COLO829 (cell line): ENCODE results near the gene UPK3A.
"Not testable (repeated sequence)": the region's sequence is repeated elsewhere in the genome, so short reads cannot be mapped to it uniquely, and the experiment has no call there.

Experiments
- DNase-seq: peaks from one replicate; pipeline ENCODE4 v3.0.0; 2012; ENCODE audit warnings: low spot score

UPK3A gene

GRCh38 chr22:45257941-45258340, 26.8 kb upstream of the UPK3A start:
- not testable (repeated sequence) for DNase-seq

GRCh38 chr22:45259754-45260394, 24.9 kb upstream of the UPK3A start:
- no peak for DNase-seq

- not testable (repeated sequence) for DNase-seq
These were observed 24.4 kb upstream of the UPK3A start for GRCh38 chr22:45260395-45260759.

DNA sequence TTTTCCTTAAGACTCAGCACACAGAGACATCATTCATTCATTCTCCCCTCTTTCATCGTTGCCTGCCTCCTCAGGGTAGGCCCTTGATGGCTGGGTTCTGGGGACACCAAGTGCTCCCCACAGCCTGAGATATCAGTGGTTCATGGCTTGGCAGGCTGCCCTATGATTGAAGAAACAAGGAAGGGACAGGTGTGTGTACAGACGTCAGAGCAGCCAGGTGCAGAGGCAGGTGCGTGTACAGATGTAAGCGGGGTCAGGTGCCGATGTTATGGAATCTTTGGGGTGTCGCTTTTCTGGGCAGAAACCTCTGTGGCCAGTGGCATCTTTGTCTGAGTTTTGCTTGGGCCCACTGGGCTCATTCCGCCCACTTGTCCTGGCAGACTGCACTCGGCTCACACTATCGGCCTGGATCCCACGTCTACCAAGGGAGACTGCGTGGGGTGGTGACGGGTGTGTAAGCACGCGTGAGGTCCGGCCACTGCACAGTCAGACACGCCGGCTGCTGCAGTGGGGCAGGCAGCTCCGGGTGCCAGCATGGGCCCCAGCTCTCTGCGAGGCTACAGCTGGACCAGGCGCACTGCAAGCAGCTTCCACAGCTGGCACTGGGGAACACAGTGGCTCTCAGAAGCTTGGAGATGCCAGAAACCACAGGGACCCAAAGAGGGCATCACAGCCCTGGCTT, 23.2 kb upstream of the UPK3A start:
- no peak for DNase-seq

DNA sequence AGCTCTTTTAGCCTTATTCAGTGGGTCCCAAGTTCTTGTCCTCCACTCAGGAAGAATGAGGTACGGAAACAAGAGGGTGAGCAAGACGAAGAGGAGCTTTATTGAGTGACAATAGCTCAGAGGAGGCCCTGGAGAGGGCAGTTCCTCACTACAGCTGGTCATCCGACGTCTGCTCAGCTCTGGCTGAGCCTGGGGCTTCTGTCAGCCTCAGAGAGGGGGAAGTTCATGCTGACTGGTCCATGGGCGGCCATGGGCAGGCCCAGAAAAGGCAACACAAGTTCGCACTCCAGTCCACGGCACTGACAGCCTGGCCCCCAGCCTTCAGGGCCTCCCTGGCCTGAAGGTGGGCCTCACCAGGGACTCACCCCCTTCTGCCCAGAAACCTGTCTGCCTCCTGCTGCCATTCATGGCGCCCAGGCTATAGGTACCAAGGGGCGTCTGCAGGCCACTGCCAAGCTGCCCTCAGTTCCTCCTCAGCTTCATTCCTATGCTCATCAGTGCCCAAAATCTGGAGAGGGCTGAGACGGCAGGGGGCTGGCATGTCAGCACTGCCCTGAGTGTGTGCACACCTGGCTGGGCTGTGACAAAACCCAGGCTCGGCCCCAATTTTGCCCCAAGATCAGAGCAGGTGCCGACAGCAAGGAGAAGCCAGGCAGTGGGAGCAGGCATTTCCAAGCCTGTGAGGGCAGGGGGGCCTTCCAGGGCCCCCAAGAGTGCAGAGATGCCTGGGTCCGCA, 22.4 kb upstream of the UPK3A start:
- DNase-seq: no peak

- DNase-seq: no peak
These were observed 21.8 kb upstream of the UPK3A start for GRCh38 chr22:45262931-45263462.

- DNase-seq: peak; percentile 92
These were observed 21.1 kb upstream of the UPK3A start for GRCh38 chr22:45263463-45264269.

GRCh38 chr22:45265535-45265934, 19.2 kb upstream of the UPK3A start:
- no peak for DNase-seq

- DNase-seq: no peak
These were observed 16.4 kb upstream of the UPK3A start for GRCh38 chr22:45268167-45268957.

- DNase-seq: peak; percentile 70
These were observed 15.5 kb upstream of the UPK3A start for GRCh38 chr22:45268958-45269844.

DNA sequence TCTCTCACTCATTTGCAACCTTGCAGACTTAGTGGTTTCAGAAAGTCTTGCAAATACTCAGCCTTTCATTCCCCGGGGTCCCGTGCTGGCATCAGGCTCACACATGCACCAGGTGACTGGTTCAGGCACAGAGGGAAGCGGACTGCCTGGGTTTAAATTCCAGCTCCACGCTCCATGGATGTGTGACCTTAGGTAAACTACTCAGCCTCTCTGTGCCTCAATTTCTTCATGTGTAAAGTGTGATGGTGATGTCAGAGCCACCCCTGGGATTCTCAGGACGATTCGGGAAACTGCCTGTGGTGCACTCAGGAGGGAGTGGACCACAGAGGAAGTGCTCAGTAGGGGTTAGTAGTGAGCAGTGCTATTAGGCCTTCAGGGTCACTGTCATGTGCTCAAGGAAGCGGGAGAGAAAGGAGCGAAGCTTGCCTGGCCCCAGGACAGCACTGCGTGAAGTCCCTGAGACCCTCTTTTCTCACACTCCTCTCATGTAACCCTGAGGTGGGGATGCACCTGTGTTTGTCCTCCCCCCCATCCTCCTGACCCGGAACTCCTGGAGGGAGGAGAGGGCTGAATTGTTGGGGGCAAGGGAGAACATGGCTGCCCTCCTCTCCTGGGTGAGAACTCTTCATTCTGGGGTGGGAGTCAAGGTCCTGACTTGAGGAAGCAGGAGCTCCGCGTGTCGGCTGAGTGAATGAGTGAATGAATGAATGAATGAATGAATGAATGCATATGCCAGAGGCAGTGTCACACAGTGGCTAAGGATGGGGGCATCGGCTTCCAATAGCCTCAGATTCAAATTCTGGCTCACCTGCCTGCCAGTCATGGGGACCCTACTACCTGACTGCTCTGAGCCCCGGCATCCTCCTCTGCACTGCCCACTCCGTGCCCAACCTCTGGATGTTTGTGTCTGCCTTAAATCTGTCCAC, 14.4 kb upstream of the UPK3A start:
- DNase-seq: no peak

- peak; percentile 42 for DNase-seq
These were observed 13.0 kb upstream of the UPK3A start for GRCh38 chr22:45271667-45272201.

- DNase-seq: no peak
These were observed 12.3 kb upstream of the UPK3A start for GRCh38 chr22:45272498-45272897.

DNA sequence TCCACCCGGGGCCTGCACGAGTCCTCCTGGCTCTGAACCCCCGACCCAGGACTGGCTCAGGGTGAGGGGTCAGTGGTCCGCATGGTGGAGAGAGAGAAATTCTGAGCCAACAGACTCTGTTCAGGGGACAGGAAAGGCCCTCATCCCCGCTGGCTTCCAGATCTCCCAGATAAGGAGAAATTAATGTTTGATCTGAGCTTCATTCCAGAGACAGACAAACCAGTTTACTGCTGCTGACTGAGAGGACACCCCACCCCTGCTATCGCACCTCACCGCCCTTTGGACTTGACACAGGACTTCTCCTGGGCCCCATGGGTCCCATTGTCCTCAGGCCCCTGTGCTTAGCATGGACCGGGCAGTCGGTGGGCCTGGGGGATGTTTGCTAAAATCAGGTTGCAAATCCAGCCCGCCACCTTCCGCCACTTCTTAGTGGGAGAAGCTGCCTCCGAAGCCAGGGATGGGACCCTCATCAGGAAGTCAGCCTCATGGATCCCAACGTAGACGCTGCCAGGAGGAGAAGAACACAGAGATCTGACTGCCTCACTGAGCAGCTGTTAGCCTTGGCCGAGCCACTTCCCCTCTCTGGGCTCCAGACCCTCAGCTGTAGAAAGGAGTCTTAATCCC, 11.2 kb upstream of the UPK3A start:
- no peak for DNase-seq

GRCh38 chr22:45276507-45277105, 8.1 kb upstream of the UPK3A start:
- DNase-seq: no peak

- not testable (repeated sequence) for DNase-seq
These were observed 7.0 kb upstream of the UPK3A start for GRCh38 chr22:45277720-45278119.

DNA sequence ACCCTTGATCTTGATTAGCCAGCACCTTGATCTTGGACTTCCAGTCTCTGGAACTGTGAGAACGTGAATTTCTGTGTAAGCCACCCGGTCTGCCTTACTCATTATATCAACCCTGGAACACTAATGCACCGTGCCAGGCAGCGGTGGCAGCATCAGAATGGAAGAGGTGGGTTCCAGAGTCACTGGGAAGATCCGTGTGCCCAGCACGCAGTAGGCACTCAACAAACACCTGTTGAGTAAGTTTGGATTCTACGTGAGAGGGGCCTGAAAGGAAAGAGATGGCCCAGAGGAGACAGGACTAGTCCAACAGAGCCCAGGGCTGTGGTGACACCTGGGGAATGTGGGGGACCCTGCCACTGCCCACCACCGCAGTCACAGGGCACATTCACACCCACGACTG, 6.6 kb upstream of the UPK3A start:
- no peak for DNase-seq

- DNase-seq: no peak
These were observed 4.2 kb upstream of the UPK3A start for GRCh38 chr22:45280587-45280980.
